8988T (cell line): Measurements from ENCODE around the gene PLCB1.
"Not testable (repeated sequence)": the region's sequence is repeated elsewhere in the genome, so short reads cannot be mapped to it uniquely, and the experiment has no call there.

Experiments
- DNase-seq: peaks from one replicate; pipeline ENCODE4 v3.0.0; 2011

PLCB1 gene

GRCh38 chr20:8464368-8464767, 332.3 kb downstream of the PLCB1 start:
- DNase-seq: no peak

- not testable (repeated sequence) for DNase-seq
Measured at GRCh38 chr20:8466781-8467180, 334.7 kb downstream of the PLCB1 start.

DNA sequence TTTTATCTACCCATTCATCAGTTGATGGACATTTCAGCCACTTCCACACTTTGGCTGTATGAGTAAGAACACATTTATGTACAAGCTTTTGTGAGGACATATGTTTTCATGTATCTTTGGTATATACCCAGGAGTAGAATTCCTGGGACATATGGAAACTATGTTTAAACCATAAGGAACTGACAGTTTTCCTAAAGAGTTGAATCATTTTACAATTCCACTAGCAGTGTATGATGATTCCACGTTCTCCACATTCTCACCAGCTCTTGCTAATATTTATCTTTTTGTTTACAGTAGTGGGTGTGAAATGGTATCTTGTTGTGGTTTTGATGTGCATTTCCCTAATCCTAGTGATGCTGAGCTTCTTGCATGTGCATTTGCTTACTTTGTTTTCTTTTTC, 338.1 kb downstream of the PLCB1 start:
- DNase-seq: no peak

GRCh38 chr20:8471465-8471864, 339.4 kb downstream of the PLCB1 start:
- no peak for DNase-seq

GRCh38 chr20:8473459-8473858, 341.4 kb downstream of the PLCB1 start:
- no peak for DNase-seq

- no peak for DNase-seq
Measured at GRCh38 chr20:8474027-8474668, 342.1 kb downstream of the PLCB1 start.

DNA sequence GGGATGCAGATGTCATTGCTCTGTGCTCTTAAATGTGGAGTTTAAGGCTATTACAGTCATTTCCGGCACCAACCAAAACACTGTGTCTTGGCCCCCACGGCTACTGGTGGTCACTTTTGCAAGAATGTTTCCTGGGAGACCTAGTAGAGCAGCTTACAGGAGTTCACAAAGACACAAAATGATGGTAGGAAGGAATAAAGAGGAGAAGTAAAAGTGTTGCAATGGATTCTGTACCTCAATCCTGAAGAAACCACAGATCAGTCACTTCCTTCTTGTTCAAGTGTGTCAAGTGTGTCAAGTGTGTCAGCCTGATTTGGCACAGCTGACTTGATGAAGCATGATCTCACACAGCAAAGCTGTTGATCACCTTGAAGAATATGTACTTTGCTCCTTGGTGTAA, 344.0 kb downstream of the PLCB1 start:
- no peak for DNase-seq

GRCh38 chr20:8480597-8480996, 348.5 kb downstream of the PLCB1 start:
- no peak for DNase-seq

GRCh38 chr20:8487696-8488095, 355.6 kb downstream of the PLCB1 start:
- no peak for DNase-seq

GRCh38 chr20:8489094-8489883, 357.2 kb downstream of the PLCB1 start:
- no peak for DNase-seq

- DNase-seq: no peak
Measured at GRCh38 chr20:8490076-8490830, 358.2 kb downstream of the PLCB1 start.

DNA sequence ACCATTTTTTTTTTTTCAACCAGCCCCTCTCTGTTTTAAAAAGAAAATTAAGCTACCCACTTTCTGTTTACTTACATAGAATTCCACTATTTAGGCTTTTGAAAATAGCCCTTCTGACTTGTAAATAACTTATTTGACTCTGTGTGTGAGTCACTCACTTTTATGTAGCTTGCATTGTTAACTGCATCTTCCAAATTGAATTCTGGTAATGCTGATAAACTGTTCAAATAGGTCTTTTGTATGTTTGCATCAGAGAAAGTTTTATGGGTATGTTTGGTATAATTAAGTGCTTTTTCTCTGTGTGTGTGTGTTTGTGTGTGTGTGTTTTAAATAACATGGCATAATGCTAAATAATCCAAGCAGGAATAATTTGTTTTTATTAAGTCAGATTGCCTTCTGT, 360.1 kb downstream of the PLCB1 start:
- no peak for DNase-seq

DNA sequence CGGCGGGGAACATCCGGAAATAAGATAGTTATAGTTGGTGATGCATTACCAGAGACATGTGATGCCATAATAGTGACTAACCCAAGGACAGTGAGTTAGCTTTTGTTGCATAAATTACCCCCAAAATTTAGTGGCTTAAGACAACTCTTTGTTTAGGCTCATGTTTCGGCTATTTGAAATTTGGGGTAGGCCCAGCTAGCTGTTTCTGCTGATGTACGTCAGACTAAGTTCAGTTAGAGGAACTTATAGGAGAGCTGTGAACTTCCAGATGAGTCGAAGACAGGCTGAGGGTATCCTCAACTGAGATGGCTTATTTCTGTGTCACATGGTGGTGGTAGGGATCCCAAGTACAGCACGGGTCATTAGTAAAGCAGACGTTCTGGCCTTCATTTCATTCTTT, 366.5 kb downstream of the PLCB1 start:
- no peak for DNase-seq

GRCh38 chr20:8504030-8504429, 372.0 kb downstream of the PLCB1 start:
- DNase-seq: no peak

DNA sequence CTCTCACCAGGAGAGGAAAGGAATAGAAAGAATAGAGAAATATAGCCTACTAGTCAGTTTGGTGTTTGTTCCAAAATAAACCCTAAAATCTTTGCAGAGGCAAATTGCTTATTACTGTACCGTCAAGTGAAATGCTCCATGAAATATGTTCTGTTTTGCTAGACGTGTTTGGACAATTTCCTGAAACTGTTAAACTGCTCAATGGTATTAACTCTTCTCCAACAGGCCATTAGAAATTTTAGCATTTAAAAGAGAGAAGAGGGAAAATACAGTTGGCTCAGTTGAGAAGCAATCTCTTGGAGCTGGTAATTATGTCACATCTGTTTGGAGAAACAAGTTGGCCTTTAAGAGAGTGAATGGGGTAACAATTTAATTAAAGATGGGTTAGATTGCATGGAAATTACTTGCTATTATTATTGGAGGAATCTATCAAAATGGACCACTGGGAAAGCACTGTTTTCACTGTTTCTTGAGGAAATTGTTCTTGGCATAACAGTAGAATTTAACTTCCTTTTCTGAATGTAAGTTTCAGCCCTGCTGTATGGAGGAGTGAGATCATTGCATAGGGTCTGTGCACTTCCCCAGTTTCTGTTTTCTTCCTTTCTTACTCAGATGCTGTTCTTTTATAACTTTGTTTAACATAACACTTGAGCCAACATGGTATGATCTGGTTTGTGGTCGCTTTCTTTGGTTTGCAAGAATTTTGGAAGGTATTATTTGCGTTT, 373.6 kb downstream of the PLCB1 start:
- DNase-seq: no peak

GRCh38 chr20:8507231-8507630, 375.2 kb downstream of the PLCB1 start:
- DNase-seq: no peak

DNA sequence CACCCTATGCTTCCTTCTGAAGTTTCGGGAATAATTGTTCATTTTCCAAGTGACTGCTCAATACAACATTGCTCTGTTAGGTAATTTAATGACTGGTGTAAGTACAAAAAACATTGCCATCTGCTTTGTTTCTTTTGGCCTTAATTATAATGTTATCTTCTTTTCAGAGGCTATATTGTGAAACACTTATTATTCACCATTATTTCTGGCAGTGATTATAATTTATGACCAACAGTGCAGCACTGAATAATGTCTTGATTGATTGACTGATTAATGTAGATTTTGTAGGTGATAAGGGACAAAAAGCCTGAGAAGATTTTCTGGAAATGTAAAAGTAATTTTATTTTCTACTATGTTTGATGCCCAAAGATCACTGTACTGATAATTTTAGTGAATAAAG, 377.7 kb downstream of the PLCB1 start:
- no peak for DNase-seq

DNA sequence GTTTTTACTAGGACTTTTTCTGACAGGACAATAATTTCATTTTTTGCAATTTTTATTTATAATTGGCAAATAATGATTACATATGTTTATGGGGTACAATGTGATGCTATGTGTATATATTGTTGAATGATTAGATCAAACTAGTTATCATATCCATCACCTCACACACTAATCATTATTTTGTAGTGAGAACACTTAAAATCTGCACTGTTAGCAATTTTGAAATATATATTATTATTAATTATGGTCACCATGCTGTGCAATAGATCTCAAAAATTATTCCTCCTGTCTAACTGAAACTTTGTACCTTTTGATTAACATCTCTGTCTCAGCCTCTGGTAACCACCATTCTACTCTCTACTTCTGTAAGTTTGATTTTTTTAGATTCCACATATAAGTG, 378.7 kb downstream of the PLCB1 start:
- DNase-seq: no peak

- no peak for DNase-seq
Measured at GRCh38 chr20:8512003-8512402, 379.9 kb downstream of the PLCB1 start.

- no peak for DNase-seq
Measured at GRCh38 chr20:8515810-8516435, 383.9 kb downstream of the PLCB1 start.

- no peak for DNase-seq
Measured at GRCh38 chr20:8518878-8519277, 386.8 kb downstream of the PLCB1 start.

DNA sequence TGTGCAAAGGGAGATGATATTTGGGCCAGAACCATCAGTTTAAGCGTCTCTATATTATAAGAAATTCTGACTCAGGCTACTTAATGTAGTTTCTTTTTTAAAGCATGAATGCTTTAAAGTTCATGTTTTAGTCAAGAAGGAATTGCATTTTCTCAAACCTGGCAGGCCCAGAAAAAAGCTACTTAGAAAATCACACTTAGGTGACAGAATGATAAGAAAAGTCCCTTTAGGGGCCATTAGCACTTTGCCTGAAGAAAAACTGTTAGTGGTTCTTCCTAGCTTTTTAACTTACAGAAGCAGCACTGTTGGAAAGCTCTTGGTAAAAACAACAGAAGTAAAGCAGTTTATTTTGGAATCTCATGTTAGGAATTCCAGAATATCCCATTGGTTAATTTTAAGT, 387.8 kb downstream of the PLCB1 start:
- DNase-seq: no peak

GRCh38 chr20:8522168-8522567, 390.1 kb downstream of the PLCB1 start:
- no peak for DNase-seq
